Osteoblast (primary cell): ENCODE measurements around the gene HNF1A. TPM values are rescaled to one million over a fixed set of nuclear protein-coding genes. Genes with fewer than 3 reads are reported as not detected.

Source experiments
- DNase-seq: peaks from one replicate; pipeline ENCODE4 v3.0.0; 2011; ENCODE audit warnings: low spot score, mixed read lengths; ENCODE audit not compliant: insufficient read length; ENCODE audit errors: missing footprints
- H2AFZ ChIP-seq: 2 replicates; pipeline ENCODE4 v1.6.0; 2011; ENCODE audit warnings: mild to moderate bottlenecking, low read length
- H3K27ac ChIP-seq: 2 replicates; pipeline ENCODE4 v1.5.1; 2011; ENCODE audit warnings: mild to moderate bottlenecking, low read depth, low read length, moderate library complexity
- H3K27me3 ChIP-seq: 2 replicates; pipeline ENCODE4 v1.6.0; 2012; ENCODE audit warnings: mild to moderate bottlenecking, control low read depth, inconsistent platforms, low read length, moderate library complexity; ENCODE audit not compliant: insufficient read depth
- H3K36me3 ChIP-seq: 2 replicates; pipeline ENCODE4 v1.5.1; 2011; ENCODE audit warnings: mild to moderate bottlenecking, low read length, control low read depth, moderate library complexity; ENCODE audit not compliant: insufficient read depth
- H3K4me1 ChIP-seq: 2 replicates; pipeline ENCODE4 v1.5.1; 2011; ENCODE audit warnings: mild to moderate bottlenecking, low read length, control low read depth, moderate library complexity; ENCODE audit not compliant: insufficient read depth
- H3K4me2 ChIP-seq: 2 replicates; pipeline ENCODE4 v1.6.0; 2011; ENCODE audit warnings: mild to moderate bottlenecking, low read length; ENCODE audit not compliant: insufficient read depth
- H3K4me3 ChIP-seq: fragments of 200-600 bp; sonication (generic); 3 replicates; pipeline ENCODE4 v1.5.1; 2012; ENCODE audit warnings: mild to moderate bottlenecking, low read length, inconsistent platforms; ENCODE audit not compliant: insufficient read depth
- H3K79me2 ChIP-seq: 2 replicates; pipeline ENCODE4 v1.6.0; 2012; ENCODE audit warnings: mild to moderate bottlenecking, low read length, control low read depth, inconsistent platforms; ENCODE audit not compliant: insufficient read depth
- H3K9me3 ChIP-seq: 2 replicates; pipeline ENCODE4 v1.5.1; 2011; ENCODE audit warnings: low read depth, low read length, control low read depth
- H4K20me1 ChIP-seq: 2 replicates; pipeline ENCODE4 v1.6.0; 2012; ENCODE audit warnings: mild to moderate bottlenecking, low read length, control low read depth; ENCODE audit not compliant: insufficient read depth
- total RNA-seq: library from RNA; depleted of rRNA; stranded (reverse); fragments of >200 nt; gene quantifications from 2 replicates; pipeline ENCODE4 v1.2.3, GENCODE V29; 2012
- TF ChIP-seq, protein P1 (sequence below): IDR thresholded peaks from 2 replicates; pipeline ENCODE4 v1.5.1; 2011; ENCODE audit warnings: mild to moderate bottlenecking, low read depth, low read length, moderate library complexity; ENCODE audit errors: extremely low read depth

Gene HNF1A
- total RNA-seq, 1 donor = not detected

DNA sequence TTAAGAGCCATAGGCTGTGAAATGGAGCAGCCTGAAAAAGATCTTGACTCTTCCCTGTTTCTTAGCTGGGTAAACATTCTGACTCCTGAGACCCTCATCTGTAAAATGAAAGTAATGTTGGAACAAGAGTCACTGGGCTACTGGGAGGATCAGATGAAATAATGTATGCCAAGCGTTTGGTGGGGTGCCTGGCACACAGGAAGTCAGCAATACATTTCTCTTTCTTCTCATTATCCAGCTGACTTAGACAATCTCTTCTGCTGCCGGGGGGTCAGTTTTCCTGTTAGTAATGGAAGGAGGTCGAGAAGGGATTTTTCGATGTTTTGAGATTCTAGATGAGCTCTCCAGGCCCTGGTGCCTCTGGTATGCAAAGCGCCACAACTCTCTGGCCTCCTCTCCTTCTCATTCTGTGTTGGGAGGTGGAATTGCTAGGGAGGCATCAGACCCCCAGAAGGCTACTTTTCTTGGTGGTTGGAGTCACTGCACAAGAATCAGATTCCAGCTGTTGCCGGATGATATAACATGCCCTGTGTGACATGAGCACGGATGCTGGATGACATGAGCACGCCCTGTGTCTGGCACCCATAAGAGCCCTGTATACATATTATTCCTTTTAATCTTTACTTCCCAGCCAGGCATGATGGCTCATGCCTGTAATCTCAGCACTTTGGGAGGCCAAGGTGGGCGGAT, 56.4 kb downstream of the HNF1A start:
- Histone ChIP-seq H3K4me1 (peaks cover 41% of the 10 kb centered on the region), H3K4me2 (peak overlapping the region; percentile 48), H2AFZ (peak overlapping the region; percentile 18), H3K27me3 (no peaks in the 10 kb centered on the region), H3K9me3 (no peaks in the 10 kb centered on the region), H4K20me1 (no peaks in the 10 kb centered on the region), H3K4me3 (no peak overlapping the region), H3K27ac (no peak overlapping the region), H3K79me2 (no peaks in the 10 kb centered on the region), H3K36me3 (no peaks in the 10 kb centered on the region)
- DNase-seq = no peak
- TF ChIP-seq, protein P1, sequence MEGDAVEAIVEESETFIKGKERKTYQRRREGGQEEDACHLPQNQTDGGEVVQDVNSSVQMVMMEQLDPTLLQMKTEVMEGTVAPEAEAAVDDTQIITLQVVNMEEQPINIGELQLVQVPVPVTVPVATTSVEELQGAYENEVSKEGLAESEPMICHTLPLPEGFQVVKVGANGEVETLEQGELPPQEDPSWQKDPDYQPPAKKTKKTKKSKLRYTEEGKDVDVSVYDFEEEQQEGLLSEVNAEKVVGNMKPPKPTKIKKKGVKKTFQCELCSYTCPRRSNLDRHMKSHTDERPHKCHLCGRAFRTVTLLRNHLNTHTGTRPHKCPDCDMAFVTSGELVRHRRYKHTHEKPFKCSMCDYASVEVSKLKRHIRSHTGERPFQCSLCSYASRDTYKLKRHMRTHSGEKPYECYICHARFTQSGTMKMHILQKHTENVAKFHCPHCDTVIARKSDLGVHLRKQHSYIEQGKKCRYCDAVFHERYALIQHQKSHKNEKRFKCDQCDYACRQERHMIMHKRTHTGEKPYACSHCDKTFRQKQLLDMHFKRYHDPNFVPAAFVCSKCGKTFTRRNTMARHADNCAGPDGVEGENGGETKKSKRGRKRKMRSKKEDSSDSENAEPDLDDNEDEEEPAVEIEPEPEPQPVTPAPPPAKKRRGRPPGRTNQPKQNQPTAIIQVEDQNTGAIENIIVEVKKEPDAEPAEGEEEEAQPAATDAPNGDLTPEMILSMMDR = no peak

DNA sequence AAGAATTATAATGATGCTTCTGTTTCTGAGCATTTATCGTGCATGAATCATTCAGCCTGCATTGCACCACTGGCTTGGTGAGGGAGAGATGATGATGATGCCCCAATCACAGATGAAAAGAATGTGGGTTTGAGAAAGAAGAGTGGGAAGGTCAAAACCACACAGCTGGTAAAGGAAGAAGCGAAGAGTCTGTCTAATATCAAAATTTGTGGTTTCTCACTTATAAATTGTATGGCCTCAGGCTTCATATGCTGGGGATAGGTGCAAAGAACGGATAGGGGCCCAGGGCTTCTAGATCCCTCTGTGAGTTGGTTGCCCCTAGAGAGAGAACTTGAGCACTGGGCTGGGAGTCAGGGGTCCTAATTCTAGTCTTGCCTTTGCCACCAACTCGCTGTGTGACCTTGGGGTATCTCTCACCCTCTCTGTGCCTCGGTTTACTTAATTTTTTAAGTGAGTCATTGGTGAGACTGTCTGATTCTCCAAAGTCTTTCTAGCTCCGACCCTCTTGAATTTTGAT, 58.5 kb downstream of the HNF1A start:
- Histone ChIP-seq H3K27ac (peak overlapping the region; percentile 50), H3K4me2 (peak overlapping the region; percentile 33)
- peak; percentile 95 for DNase-seq

DNA sequence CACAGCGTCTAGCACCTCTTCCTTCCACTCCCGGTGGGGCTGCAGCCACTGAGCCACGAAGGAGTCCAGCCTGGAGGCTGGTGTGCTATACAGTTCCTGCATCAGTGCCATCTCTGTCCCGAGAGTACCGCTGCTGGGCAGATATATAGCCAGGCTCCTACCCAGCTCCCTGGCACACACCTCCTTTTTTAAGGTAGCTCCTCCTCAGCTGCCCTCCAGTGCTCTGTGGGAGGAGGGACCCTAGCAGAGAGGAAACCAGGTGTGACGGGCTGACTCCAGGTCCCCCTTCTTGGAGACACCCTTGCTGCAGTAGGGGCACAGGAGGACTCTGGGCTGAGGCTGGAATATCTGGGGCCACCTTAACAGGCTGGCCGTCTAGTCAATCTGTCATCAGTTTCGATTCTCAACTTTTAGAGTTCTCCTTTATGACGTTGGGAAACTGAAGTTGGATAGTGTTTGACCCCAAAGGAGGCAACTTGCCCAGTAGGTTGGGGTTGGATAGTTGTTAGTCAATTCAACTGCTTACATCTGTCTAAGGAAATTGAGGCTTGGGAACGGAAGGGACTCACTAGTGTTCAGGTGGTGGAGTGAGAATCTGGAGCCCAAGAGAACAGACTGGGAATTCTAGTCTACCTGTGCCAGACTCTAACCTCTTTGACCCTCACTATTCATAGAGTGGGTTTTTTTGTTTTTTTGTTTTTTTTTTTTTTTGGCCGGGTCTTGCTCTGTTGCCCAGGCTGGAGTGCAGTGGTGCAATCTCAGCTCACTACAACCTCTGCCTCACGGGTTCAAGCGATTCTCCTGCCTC, 60.7 kb downstream of the HNF1A start, which contains the start of gene OASL:
OASL (minus strand) TSS at position 386 of the 808 bp plus-strand sequence; CDS start at position 111, 275 bp downstream.
- Histone ChIP-seq H3K4me3 (peak within 1 kb of the TSS; percentile 76), H2AFZ (peak within 1 kb of the TSS; percentile 98)
- peak; percentile 83 for DNase-seq

More for the DNA sequence above, 58.5 kb downstream of the HNF1A start:
- Histone ChIP-seq H3K9me3 (no peaks in the 10 kb centered on the region), H3K4me3 (no peak overlapping the region), H3K27me3 (no peaks in the 10 kb centered on the region), H3K79me2 (no peaks in the 10 kb centered on the region), H2AFZ (no peak overlapping the region), H3K36me3 (no peaks in the 10 kb centered on the region), H4K20me1 (no peaks in the 10 kb centered on the region), H3K4me1 (peaks cover 41% of the 10 kb centered on the region)
- TF ChIP-seq, protein P1 = no peak

More for the DNA sequence above, 60.7 kb downstream of the HNF1A start, which contains the start of gene OASL:
- Histone ChIP-seq H3K4me1 (peaks cover 36% of the 10 kb centered on the region), H3K27ac (peak within 1 kb of the TSS; percentile 61), H3K4me2 (peak within 1 kb of the TSS; percentile 98), H3K27me3 (no peaks in the 10 kb centered on the region), H4K20me1 (no peaks in the 10 kb centered on the region), H3K79me2 (no peaks in the 10 kb centered on the region), H3K36me3 (no peaks in the 10 kb centered on the region), H3K9me3 (no peaks in the 10 kb centered on the region)
- TF ChIP-seq, protein P1 = no peak
